Stimulated activated CD4-positive, alpha-beta T cell treated with anti-CD3 and anti-CD28 coated beads, Interleukin-1b, Interleukin-23, amount 100 ng/mL, for 48 hours (primary cell): ENCODE results near the gene OLFML1.

Source experiments
- DNase-seq: peaks from one replicate; pipeline ENCODE4 v3.0.0-alpha.2; 2020

Gene OLFML1

GRCh38 chr11:7484131-7484530, 1.2 kb upstream of the OLFML1 start:
- DNase-seq = no peak

- no peak for DNase-seq
Measured at GRCh38 chr11:7484645-7485044, 661 bp upstream of the OLFML1 start.

GRCh38 chr11:7486098-7486780, 933 bp downstream of the OLFML1 start:
- no peak for DNase-seq

GRCh38 chr11:7486781-7487140, 1.5 kb downstream of the OLFML1 start:
- DNase-seq = no peak

GRCh38 chr11:7487360-7487759, 2.1 kb downstream of the OLFML1 start:
- DNase-seq = no peak

- no peak for DNase-seq
Measured at GRCh38 chr11:7488681-7489080, 3.4 kb downstream of the OLFML1 start.

- DNase-seq = no peak
Measured at GRCh38 chr11:7489376-7489775, 4.1 kb downstream of the OLFML1 start.

GRCh38 chr11:7490054-7490453, 4.7 kb downstream of the OLFML1 start:
- DNase-seq = no peak

GRCh38 chr11:7490535-7490934, 5.2 kb downstream of the OLFML1 start:
- no peak for DNase-seq

- DNase-seq = no peak
Measured at GRCh38 chr11:7492253-7492652, 6.9 kb downstream of the OLFML1 start.

- DNase-seq = no peak
Measured at GRCh38 chr11:7493670-7494069, 8.4 kb downstream of the OLFML1 start.

GRCh38 chr11:7494086-7494745, 8.9 kb downstream of the OLFML1 start:
- DNase-seq = no peak

GRCh38 chr11:7495882-7496551, 10.7 kb downstream of the OLFML1 start:
- peak; percentile 25 for DNase-seq

GRCh38 chr11:7498193-7498592, 12.9 kb downstream of the OLFML1 start:
- DNase-seq = no peak

GRCh38 chr11:7499081-7499480, 13.8 kb downstream of the OLFML1 start:
- no peak for DNase-seq

- no peak for DNase-seq
Measured at GRCh38 chr11:7500251-7500650, 14.9 kb downstream of the OLFML1 start.

- DNase-seq = no peak
Measured at GRCh38 chr11:7501251-7501650, 15.9 kb downstream of the OLFML1 start.

- DNase-seq = no peak
Measured at GRCh38 chr11:7501894-7502293, 16.6 kb downstream of the OLFML1 start.

- no peak for DNase-seq
Measured at GRCh38 chr11:7506243-7506642, 20.9 kb downstream of the OLFML1 start.

GRCh38 chr11:7508087-7508486, 22.8 kb downstream of the OLFML1 start:
- no peak for DNase-seq

GRCh38 chr11:7509966-7510365, 24.7 kb downstream of the OLFML1 start:
- DNase-seq = no peak

GRCh38 chr11:7511401-7511800, 26.1 kb downstream of the OLFML1 start:
- DNase-seq = no peak

GRCh38 chr11:7512525-7513233, 27.4 kb downstream of the OLFML1 start:
- DNase-seq = peak; percentile 25
